Measurements from ENCODE around the gene CCNL1.
A peak's percentile ranks its signal among the peaks of the same experiment; 100 is the strongest.

CCNL1 gene

DNA sequence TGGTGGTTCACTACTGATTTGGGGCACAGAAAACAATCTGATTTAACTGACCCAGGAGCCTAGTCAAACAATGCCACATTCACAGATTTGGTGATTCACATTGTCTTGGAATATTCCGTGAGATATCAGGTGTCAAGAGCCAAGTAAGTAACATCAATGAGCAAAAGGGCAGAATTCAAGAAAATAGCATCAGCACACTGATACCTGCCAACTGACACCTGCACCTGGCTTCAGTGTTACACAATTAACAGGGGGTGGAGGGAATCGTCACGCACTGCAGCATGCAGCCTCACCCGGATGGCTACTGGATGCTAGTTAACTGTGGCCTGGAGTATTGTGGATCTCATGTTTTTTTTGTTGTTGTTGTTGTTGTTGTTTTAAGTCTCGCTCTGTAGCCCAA, 17.6 kb downstream of the CCNL1 start:
- no peak for DNase-seq

DNA sequence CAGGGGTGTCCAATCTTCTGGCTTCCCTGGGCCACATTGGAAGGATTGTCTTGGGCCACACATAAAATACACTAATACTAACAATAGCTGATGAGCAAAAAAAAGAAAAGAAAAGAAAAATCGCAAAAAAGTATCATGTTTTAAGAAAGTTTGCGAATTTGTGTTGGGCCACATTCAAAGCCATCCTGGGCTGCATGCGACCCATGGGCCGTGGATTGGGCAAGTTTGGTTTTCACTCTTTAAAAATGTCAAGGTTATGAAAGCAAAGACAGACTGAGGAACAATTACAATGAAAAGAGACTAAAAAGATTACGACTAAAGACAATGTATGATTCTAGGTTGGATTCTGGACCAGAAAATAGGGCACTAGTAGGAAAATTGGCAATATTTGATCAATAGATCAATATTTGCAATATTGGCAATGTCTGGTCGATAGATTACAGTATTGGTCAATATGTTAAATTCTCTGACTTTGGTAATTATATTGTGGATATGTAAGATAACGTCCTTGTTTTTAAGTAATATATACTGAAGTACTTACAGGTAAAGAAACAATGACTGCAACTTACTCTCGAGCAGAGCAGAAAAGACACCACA, 19.9 kb downstream of the CCNL1 start:
- no peak for DNase-seq

DNA sequence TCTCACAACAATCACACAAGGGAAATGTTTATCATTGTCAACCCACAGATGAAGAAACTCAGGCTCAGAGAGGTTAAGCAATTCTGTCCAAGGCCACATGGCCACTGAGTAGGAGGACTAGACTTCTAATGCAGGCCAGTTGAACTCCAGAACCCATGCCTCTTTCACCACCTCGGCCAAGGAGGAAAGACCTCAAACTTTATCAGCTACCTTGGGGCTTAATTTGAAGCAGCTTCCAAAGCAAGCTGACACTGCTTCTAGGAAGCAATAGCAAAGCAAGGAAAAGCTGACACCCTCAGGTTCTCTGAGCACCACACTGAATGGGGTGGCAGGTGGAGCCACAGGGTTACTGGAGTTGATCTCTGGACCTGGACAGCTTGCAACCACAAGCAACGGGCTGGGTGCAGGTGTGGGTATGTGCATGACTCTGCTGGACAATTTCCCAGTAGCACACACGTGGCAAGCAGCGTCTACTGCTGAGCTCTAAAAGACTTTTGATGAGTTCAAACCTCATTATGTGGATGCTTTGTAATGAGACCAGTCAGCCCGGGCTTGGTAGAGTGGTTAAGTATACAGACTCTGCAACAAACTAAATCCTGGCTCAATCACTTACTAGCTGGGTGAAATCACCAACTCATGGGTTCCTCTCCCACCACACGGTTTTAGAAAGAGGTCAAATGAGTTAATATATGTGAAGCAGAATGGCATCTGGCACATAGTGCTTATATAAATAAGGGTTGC, 23.1 kb downstream of the CCNL1 start:
- no peak for DNase-seq

DNA sequence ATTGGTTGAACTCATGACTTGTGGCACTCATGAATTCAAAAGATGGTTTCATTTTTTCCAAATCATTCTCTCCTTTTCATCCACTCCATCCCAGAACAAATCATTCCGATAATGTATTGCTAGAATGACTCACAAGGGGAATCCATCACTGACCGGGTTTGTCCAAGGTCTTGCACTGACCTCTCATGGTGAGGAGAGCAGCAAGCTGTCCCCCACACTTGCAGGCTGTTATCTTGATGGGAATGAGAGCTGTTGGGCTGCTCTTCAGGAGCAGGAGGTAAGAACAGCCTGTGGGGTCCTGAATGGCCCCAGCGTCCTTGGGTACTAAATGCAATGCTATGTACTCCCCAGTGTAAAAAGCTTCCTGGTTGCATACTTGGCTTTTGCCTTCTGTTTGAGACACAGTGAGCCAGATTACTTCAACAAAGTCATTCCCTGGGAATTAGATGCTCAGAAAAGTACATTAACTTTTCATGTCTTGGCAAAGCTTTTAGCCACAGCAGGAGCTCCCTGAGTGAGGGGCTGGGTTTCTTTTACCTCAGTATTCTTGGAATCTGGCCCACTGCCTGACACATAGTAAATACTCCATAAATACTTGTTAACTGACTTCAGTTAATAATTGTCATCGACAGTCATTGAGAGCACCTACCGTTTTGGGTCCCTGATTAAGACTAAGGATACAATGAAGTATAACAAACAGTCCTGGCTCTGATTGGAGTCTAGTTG, 24.1 kb downstream of the CCNL1 start:
- DNase-seq, result no peak

DNA sequence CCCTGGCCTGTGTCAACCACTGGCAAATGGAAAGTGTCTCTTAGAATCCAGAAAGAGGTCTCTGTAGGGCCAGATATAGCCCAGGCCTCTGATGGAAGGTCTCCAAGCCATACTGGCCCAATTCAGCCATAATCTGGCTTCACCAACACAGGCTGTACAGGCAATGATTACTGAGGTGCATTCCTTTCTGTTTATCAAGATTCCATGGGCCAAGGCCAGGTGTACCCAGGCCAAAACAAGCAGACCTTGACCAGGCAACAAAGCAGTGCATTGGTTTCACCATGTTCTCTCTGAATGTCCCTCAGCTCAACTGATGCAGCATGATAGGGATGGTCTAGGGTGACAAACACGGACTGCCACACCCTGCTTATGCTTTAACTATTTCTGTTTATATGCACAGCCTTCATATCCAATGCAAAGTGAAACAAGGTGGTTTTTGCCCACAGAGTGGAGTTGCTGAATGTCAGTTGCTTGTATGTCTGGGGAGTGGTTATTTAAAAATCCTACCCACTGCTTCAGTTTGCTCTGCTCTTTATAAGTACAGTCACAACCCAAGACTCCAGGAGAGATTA, 25.2 kb downstream of the CCNL1 start:
- peak; percentile 31 for DNase-seq

DNA sequence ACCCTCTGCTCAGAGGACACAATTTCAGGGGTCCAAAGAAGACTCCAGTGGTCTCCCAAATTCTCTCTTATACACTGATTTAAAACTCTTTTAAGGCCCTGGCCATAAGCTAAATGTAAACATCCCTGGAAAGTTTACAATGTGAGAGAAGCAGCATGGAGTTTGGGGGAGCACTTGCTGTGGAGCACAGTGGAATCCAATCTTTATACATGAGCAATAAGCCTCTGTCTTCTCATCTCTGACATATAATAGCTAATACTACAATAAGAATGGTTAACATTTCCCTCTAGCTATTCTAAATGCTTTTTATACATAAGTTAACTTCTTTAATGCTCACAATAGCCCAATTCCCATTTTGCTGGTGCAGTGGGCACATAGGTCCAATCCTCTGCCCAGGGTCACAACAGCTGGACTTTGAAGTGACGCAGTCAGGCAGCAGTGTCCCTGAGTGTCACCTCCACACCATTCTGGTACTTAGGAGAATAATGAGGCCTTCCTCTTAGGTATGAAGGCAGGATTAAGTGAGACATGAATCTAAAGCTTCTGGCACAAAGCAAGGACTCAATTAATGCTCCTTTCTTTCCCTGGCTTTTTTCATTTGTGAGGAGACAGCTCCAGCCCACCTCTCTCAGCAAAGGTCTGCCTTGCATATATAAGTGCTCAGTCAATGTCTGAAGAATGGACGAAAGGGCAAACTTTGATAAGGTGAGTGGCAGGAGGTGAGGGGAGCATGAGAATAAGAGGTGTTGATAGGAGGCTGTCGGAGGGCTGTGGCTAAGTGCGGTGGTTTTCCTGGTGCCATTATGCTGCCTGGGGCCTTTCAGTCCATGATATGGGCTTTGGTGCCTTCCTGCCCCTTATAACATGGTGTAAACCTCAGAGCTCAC, 26.3 kb downstream of the CCNL1 start:
- DNase-seq, result no peak

DNA sequence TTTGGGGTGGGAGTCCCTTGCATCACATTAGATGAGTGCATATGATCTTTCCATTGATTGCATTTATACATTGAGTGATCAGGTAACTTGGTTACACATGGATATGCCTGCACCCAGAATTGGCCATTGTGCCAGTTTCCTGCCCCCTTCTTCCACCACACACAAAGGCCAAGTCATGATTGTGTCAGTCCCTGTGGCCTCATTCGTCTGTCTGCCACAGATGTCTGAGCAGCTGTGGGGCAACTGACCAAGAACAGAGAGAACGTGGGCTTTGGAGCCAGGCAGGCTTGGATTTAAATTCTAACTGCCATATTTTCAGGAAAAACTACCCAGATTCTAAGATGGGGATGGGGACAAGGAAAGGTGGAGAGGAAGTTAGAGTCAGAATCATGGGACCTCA, 27.0 kb downstream of the CCNL1 start:
- DNase-seq, result no peak

DNA sequence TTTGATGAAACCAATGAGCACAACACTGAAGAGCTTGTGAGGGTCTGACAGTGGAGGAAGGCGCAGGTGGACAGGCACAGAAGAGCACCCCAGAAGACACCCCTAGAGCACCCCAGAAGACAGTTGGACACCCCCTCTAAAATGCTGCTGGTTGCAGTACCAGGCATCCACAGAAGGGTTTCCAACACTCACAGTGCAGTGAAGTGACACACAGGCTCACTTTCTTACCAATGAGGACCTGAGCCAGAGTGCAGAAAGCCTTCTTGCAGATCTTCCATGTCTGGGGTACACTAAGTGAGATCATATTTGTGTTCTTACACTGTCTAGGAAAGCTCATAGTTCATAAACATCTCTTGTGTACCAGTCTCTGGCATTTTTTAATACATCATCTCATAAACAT, 27.6 kb downstream of the CCNL1 start:
- DNase-seq, result no peak

DNA sequence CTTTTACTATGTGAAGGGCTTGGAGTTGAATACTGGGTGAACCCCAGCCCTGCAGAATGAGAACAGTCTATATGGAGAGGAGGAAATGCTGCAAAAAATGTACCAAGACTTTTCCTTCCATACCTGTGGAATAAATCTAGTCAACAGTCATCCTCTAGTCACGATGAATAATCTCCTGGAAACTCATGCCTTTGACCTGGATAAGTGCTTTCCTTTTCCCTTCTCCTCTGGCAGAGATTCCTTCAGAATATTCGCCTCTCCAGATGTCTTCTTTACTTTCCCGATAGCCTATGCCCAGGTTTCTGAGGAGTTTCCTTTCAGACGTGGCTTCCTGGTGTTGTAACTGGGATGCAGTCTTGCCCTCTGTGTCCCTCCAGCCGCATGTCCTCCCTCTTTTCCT, 28.1 kb downstream of the CCNL1 start:
- DNase-seq, result no peak

DNA sequence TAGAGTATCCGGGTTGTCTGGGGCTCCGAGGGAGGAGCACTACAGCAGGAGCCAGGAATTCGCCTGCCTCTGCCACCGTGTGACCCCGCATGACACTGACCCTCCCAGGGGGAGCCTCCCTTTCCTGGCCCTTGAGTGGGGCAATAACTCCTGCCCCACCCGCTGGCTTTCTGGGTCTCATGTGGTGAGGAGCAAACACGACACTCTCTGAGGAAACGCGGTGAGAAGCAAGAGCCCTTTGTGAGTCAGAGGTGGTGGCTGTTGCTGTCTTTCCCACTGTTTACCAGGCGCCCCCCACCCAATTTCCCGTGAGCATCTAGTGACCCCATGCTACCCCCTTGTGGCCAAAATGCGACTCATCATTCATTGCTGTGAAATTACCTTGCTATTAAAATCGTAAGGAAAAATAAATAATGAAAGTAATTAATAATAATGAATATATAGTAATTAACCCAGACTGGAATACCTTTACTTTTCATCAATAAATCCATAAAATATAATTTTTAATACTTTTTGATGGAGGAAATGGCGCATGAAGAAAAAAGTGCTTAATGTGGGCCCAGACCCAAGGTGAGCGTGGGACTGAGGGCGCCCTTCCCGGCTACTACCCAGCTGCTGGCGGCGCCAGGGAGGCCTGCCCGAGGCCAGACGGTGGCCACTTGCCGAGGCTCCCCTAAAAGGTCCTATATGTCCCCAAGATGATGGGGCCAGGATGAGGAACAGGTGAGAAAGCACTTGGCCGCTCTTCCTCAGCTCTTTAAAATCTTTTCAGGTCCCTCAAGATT, 29.3 kb downstream of the CCNL1 start:
- DNase-seq, result peak; percentile 86

DNA sequence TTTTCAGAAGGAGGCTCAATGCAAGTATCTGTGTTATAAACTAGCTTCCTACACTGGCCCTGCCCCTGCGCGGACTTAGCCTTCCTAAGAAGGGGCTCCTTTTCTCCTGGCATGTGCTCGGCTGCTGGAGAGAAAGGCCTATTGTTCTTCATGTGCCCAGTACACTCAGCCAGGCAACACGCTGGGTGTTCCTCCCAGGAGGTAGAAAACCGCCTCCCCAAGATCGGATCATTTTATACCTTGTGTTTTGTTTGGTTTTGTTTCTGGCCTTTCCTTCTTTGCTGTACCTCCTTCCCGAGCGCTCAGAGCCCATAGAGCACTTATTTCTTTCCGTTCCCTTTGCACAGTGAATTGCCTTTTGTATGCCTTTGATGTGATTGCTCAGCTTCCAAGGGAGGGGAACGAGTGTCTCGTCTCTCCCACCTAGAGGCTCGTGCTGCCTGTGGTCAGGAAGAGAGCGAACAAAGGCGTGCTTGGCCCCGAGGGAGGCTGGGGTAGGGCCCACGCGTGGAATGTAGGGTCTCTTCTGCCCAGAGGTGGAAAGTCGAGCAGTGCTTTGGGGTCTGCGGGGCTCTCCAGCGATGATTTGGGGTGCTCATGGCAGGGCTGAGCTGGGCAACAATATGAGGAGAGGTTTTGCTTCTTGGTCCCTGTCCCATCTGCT, 30.0 kb downstream of the CCNL1 start:
- peak; percentile 38 for DNase-seq

DNA sequence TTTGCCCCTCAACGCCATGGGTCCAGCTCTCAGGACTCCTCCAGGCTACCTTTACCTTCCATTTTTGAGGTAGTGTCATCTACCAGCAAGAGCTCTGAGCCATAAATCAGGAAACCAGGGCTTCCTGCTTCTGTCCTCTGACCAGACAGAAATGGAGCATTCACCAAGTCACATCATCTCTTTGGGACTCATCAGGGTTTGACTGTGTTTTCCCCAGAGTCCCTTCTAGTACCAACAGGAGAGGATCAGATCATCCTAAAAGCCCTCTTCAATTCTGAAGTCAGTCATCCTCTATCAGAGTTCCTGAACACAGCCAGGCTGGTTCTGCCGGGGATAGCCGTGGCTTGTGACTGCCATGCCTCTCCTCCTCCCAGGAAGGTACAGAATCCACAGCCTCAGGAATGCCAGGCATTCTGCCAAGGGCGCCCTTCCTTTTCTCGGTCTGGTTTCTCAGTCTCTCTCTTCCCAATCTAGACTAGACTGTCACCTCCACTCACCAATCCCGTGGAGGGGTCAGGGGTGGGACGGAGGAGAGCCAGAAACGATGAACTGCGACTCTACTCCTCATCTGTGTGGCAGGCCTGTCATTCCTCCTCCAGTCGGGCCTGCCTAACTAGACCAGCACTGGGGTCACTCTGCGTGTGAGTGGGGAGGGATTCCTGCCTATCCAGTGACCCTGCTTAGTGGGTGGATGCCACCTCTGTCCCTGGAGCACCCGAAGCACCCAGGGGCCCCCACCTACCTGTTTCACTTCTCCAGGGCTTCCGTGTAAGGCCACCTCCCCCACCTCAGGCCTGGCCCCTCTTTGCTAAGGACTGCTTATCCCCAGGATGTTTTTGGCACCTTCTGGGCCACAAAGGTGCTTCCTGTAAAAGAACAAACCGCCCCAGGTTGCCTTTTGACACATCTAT, 30.9 kb downstream of the CCNL1 start:
- peak; percentile 69 for DNase-seq

DNA sequence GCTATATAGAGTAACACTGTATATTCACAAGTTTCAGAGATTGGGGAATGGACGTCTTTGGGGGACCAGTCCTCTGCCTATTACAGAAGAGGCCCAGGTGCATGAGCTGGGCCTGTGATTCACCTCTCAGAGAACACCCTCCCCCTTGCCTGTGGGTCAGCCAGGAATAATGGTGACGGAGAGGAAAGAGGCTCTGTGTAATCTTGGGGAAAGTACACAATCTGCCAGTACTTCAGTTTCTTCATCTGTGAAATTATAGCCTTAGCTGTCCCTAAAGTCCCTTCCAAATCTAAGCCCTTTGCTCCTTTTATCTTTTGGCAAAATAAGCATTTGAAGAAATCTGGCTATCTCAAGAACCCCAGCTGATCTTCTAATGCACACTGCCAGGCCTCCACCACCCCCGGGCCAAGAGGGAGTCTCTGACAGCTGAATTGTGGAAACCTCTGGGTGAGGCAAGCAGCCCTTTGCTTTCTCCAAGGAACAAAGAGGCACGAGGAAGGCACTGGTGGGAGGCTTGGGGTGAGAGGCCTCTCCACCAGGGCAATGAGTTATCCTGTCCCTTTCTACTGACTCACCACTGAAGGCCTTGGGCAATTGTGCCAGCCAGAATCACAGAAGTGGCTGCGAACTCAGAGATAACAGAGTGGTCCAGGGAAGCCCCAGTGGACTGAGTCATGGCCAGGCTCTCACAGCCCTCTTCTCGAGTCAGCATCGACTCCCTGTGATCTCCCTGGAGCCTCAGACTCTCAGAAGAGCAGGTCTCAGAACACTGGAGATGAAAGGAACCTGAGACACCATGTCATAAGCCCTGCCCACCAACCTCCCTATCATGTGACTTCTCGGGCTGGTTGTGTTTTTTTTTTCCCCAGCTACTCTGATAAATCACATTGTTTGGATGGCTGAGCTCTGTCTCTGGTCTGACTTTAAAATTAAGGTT, 31.8 kb downstream of the CCNL1 start:
- peak; percentile 81 for DNase-seq

DNA sequence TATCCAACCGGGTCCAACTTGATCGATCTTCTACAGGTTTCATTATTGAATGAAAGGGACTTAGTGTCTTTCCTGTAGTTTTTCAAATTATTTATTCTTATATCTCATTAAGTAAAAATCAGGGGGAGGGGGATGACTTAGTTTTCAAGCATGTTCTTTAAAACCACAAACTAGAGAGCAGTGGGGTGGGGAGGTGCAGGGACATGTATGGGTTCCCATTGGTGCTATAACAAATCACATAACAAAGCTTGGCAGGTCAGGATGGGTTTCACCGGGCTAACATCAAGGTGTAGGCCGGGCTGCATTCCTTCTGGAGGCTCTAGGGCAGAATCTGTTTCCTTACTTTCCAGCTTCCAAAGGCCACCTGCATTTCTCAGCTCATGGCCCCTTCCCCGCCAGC, 32.7 kb downstream of the CCNL1 start:
- no peak for DNase-seq

DNA sequence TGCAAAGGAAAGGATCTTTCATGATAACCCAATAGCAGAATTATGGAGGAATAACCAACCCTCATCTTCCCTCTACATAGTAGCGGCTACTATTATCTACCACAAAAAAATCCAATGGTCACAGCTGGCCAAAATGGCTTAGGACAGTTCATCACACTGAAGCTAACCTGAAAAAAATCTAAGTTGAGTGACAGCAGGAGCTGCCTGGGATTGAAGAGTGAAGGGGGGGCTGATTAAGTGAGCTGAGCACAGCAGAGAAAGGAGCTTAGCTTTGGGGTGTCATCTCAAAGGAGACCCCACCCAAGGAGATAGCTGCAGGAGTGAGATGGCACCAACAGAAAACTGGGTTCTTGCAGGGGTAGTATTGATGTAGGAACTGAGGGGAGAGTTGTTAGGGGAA, 33.6 kb downstream of the CCNL1 start:
- no peak for DNase-seq

DNA sequence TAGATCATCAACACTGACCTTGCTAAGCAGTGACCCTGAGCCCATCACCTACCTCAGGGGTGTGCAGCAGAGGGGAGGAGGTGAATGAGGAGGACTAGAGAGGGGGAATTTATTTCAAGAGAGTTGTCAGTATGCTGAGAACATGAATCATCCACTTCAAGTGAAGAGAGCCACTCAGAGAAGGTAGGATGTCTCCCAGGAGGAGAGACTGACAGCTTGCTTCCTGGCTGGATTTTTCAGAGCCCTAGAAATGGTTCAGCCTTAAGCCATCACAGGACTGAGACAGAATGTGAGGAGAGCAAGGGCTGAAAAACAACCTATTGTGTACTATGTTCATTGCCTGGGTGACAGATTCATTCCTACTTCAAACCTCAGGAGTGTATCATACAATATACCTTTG, 34.8 kb downstream of the CCNL1 start:
- DNase-seq, result no peak

DNA sequence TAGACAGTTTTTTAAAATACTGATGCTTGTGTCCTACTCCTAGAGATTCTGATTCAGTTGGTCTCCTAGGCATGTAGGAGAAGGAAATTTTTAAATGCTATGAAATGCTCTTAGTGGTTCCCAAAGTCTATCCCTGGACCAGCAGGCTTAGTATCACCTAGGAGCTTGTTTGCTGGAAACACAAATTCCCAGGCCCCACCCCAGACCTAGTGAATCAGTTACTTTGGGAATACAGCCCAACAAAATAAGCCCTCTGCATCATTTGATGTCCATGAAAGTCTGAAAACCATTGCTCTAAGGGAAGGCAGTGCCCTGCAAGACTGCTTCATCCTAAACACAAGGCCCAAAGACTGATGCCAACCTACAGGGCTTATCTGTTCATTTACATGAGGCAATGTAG, 36.3 kb downstream of the CCNL1 start:
- DNase-seq, result no peak

DNA sequence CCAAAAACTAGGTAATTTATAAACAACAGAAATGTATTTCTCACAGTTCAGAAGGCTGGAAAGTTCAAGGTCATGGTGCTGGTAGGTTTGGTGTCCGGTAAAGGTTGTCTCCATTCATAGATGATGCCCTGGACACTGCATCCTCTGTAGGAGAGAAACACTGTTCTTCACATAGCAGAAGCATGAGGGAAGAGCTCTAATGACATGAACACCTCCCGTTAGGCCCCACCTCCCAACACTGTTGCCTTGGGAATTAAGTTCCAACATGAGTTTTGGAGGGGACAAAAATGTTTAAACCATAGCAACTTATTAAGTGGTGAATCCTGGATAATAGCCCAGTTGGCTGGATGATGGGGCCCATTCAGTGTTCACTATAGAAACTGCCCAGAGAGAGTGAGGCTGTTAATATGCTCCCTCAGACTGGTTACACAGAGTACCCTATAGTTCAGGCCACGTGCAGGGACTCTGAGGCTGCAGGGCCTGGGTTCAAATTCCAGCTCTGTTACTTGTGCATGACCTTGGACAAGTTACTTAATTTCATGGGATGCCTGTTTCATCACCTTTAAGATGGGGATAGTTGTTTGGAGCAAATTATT, 37.0 kb downstream of the CCNL1 start:
- no peak for DNase-seq

DNA sequence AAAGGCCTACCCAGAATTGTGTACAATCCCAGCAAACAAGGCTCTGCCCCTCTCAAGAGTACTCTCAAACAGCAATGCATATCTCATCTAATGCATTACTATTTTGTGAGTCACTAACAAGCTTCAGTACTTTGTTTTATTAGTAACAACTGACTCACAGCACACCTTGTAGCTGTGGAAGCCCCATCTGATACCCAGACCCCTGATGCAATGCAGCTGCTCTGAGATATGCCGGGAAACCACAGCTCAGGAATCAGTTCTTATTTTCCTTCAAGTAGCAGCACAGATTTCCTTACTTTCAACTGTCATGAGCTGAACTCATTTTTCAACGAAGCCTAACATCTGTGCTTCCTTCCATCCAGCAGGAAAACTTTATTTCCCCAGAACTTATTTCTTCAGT, 37.8 kb downstream of the CCNL1 start:
- no peak for DNase-seq

Data from CD4-positive, alpha-beta T cell treated with Interleukin-10 for 1 hour (primary cell).